A549 (cell line): ENCODE measurements around the gene NTM.

ENCODE experiments used
- EP300 ChIP-seq, 2 experiments: fragments of >200 bp; sonication (Bioruptor Twin); formaldehyde crosslinking; IDR thresholded peaks; 2 replicates in 1 of 2; 3 replicates in 1 of 2; pipeline ENCODE4 v1.6.1; 2016 to 2017
- GATA3 ChIP-seq: IDR thresholded peaks from 2 replicates; pipeline ENCODE4 v1.6.1; 2012; ENCODE audit warnings: borderline replicate concordance
- POLR2A ChIP-seq: IDR thresholded peaks from 2 replicates; pipeline ENCODE4 v1.6.1; 2012; ENCODE audit warnings: mild to moderate bottlenecking, low read length
- RAD21 ChIP-seq, 2 experiments: fragments of >200 bp in 1 of 2; sonication (Bioruptor Twin) in 1 of 2; formaldehyde crosslinking in 1 of 2; IDR thresholded peaks in 1 of 2; conservative IDR thresholded peaks in 1 of 2; 2 replicates in 1 of 2; 3 replicates in 1 of 2; pipeline ENCODE4 v1.6.1; 2012 to 2018; ENCODE audit warnings: inconsistent platforms in 1 of 2
- RARB ChIP-seq: fragments of 250-450 bp; sonication (Bioruptor Pico); IDR thresholded peaks from 2 replicates; pipeline ENCODE4 v1.8.0; 2021; ENCODE audit warnings: mild to moderate bottlenecking, moderate library complexity
- SMC3 ChIP-seq: fragments of >200 bp; sonication (Bioruptor Twin); formaldehyde crosslinking; IDR thresholded peaks from 3 replicates; pipeline ENCODE4 v1.6.1; 2018; ENCODE audit warnings: inconsistent platforms
- ZSCAN20 ChIP-seq: fragments of 250-450 bp; sonication (Bioruptor Pico); IDR thresholded peaks from 2 replicates; pipeline ENCODE4 v1.8.0; 2022; ENCODE audit warnings: mild to moderate bottlenecking, moderate library complexity
- TF ChIP-seq, protein P1 (sequence below): fragments of 450-650 bp; IDR thresholded peaks from 2 replicates; pipeline ENCODE4 v1.6.1; 2014; ENCODE audit warnings: antibody characterized with exemption
- TF ChIP-seq, protein P2 (sequence below): fragments of 250-450 bp; sonication (Bioruptor Pico); IDR thresholded peaks from 2 replicates; pipeline ENCODE4 v1.5.0; 2021; ENCODE audit warnings: mild to moderate bottlenecking, moderate library complexity, borderline replicate concordance
- TF ChIP-seq, protein P3 (sequence below): IDR thresholded peaks from 2 replicates; pipeline ENCODE4 v1.6.1; 2012
- TF ChIP-seq, protein P4 (sequence below): fragments of >200 bp; sonication (Bioruptor Twin); formaldehyde crosslinking; IDR thresholded peaks from 3 replicates; pipeline ENCODE4 v1.5.1; 2016

DNA sequence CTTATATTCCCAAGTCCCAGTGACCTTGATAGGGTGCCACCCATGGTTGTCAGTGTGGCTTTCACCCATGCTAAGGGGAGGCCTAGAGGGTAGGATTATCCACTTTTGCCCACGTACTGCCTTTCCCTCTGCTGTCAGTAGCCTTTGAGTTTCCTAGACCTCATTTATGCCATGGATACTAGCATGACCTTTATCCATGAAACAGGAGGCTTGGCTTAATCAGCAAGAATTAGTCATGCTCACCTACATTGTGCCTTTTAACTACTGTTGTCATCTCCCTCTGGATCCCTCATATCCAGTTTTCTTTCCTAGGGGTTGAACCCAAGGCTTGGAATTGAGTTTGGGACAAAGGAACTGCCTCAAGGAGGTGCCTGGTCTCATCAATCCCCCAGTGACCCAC lies 716.7 kb downstream of the NTM start:
- TF ChIP-seq, protein P1, sequence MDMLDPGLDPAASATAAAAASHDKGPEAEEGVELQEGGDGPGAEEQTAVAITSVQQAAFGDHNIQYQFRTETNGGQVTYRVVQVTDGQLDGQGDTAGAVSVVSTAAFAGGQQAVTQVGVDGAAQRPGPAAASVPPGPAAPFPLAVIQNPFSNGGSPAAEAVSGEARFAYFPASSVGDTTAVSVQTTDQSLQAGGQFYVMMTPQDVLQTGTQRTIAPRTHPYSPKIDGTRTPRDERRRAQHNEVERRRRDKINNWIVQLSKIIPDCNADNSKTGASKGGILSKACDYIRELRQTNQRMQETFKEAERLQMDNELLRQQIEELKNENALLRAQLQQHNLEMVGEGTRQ, result no peak
- TF ChIP-seq POLR2A (no peak), EP300 (IDR thresholded peaks at IDR 0.05) (no peak), ZSCAN20 (CRISPR knock-in tag) (no peak), SMC3 (no peak), GATA3 (no peak), RARB (CRISPR knock-in tag) (no peak), RAD21 (conservative IDR thresholded peaks at IDR 0.05 in 1 of 2, IDR thresholded peaks at IDR 0.05 in 1 of 2) (no peak)
- TF ChIP-seq, protein P2, sequence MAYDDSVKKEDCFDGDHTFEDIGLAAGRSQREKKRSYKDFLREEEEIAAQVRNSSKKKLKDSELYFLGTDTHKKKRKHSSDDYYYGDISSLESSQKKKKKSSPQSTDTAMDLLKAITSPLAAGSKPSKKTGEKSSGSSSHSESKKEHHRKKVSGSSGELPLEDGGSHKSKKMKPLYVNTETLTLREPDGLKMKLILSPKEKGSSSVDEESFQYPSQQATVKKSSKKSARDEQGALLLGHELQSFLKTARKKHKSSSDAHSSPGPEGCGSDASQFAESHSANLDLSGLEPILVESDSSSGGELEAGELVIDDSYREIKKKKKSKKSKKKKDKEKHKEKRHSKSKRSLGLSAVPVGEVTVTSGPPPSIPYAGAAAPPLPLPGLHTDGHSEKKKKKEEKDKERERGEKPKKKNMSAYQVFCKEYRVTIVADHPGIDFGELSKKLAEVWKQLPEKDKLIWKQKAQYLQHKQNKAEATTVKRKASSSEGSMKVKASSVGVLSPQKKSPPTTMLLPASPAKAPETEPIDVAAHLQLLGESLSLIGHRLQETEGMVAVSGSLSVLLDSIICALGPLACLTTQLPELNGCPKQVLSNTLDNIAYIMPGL (CRISPR knock-in tag), result no peak
- TF ChIP-seq, protein P3, sequence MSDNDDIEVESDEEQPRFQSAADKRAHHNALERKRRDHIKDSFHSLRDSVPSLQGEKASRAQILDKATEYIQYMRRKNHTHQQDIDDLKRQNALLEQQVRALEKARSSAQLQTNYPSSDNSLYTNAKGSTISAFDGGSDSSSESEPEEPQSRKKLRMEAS, result no peak
- TF ChIP-seq, protein P4, sequence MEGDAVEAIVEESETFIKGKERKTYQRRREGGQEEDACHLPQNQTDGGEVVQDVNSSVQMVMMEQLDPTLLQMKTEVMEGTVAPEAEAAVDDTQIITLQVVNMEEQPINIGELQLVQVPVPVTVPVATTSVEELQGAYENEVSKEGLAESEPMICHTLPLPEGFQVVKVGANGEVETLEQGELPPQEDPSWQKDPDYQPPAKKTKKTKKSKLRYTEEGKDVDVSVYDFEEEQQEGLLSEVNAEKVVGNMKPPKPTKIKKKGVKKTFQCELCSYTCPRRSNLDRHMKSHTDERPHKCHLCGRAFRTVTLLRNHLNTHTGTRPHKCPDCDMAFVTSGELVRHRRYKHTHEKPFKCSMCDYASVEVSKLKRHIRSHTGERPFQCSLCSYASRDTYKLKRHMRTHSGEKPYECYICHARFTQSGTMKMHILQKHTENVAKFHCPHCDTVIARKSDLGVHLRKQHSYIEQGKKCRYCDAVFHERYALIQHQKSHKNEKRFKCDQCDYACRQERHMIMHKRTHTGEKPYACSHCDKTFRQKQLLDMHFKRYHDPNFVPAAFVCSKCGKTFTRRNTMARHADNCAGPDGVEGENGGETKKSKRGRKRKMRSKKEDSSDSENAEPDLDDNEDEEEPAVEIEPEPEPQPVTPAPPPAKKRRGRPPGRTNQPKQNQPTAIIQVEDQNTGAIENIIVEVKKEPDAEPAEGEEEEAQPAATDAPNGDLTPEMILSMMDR, result no peak
